HuH-7 (cell line): ENCODE data around the gene CORO6.

Experiments used
- DNase-seq: peaks from one replicate; pipeline ENCODE4 v3.0.0; 2011; ENCODE audit warnings: low spot score

Gene CORO6

DNA sequence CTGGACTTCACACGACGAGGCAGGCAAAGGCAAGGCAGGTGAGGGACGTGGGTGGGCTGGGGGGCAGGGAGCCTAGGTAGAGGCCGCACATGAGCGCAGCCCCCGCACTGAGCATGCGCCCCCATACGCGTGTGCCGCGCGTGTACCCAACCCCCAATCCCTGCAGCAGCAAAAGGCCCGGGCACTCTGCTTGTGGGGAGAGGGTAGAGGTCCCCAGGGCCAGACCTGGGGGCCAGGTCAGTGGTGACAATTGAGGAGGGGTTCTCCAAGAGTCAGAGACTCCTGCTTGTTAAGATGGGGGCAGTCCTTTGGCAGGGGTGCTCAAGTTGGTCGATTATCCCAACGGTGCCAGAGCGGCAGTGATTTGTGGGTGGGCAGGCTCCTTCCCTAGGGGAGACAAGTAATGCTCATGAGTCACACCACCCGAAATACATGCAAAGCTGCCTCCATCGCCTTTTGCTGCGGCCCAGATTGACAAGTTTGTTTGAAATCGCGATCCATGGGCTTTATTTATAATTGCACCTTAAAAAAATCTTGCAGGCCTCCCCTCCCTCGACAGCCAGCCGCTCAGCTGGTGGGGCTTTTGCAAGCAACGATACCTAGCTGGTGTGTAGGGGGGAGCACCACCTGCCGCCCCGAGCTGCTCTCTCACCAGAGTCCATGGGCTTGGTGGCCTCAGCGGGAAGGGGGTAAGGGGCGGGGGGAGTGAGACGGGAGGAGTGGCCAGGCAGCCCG is 32.1 kb downstream of the CORO6 start:
- peak; percentile 60 for DNase-seq

- DNase-seq = peak; percentile 95
Observed at GRCh38 chr17:29589524-29590410, 32.9 kb downstream of the CORO6 start, which contains the start of gene GIT1. Gene GIT1 (minus strand): TSS chr17:29589648. CDS start chr17:29589378, 270 bp downstream.

- DNase-seq = peak; percentile 65
Observed at GRCh38 chr17:29588562-29589411, 33.9 kb downstream of the CORO6 start.

DNA sequence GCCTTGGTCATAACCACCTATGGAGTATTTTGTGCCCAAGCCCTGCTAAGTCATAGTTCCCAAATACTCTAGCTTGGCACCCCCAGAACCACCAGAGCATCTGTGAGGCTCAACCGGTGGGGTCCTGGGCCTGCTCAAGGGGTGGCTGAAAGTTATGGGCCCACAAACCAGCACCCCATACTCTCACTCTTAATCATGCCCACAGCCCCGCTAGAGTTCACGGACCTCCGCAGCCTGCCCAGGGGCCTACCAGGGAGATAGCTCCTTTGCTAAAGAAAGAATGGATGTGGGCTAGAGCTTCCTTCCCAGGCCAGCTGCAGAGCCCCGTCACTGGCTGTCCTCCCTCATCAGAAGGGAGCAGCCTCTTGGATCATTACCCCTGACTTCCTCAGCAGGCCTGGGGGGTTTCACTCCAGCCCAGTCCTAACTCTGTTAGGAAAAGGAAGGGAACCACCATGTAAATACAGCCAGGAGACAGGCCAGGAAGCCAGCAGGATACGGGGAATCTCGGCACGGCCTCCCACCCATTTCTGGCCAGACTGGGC is 34.6 kb downstream of the CORO6 start:
- DNase-seq = no peak

GRCh38 chr17:29587591-29587990 is 35.1 kb downstream of the CORO6 start:
- DNase-seq = no peak

DNA sequence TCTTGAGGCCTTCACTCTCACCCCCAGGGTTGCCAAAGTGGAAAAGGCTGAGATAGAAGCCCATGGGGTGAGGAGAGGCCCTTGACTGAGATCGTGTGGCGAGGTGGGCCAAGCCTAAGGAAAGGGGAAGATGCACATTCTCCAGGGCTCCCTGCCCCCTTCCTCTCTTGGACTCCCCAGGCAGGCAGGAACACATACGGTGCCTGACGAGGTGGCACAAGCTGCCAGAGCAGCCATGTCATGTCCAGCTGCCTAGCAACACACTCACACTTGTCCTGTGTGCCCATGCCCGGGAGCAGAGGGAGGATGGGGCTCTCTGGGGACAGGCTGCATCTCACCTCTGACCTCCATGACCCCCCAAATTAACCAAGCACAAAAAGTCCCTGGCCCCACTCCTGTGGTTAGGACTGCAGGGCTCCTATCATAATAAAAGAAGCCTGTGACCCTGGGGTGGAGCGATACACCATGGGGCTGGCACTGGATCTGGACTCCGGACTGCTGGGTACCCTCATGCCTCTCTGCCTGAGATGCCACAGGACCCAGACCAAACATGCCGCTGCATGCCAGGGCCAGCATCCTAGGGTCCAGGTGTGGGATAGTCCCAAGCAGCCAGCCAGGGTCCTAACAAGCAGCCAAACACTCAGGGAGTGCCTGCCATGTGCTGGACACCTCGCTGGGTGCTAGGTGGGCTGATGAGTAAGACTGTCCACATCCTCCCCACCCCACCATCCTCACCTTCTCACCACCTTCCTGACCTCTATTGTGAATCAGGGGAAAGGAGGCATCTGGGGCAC is 35.8 kb downstream of the CORO6 start:
- no peak for DNase-seq

- no peak for DNase-seq
Observed at GRCh38 chr17:29585080-29585751, 37.5 kb downstream of the CORO6 start.

DNA sequence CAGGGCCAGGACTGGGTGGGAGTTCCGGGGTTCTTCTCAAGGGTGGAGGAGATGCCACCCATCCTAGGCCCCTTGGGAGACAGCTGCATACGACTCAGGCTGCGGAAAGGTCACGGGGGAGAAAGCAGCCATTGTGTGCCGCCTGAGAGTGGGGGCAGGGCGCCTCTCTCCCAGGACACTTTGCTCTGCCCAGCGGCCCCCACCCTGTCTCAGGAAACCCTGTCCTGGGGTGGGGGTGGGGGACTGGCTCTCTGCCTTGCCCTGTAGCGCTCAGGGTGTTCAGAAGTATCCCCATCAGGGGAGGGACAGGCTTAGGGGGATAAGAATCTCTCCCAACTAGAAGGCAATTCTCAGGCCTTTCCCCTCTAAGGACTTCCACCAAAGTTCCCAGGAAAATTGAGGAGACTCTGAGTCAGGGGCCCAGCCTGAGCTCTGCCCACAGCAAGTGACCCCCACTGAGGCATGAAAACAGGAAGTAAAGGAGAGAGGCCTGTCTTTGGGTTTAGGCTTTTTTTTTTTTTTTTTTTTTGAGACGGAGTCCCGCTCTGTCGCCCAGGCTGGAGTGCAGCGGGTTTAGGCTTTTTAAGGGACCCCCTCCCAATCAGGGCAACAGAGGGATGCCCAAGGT is 38.1 kb downstream of the CORO6 start:
- no peak for DNase-seq

- DNase-seq = no peak
Observed at GRCh38 chr17:29583324-29584248, 39.1 kb downstream of the CORO6 start.

- no peak for DNase-seq
Observed at GRCh38 chr17:29582772-29583171, 39.9 kb downstream of the CORO6 start.

DNA sequence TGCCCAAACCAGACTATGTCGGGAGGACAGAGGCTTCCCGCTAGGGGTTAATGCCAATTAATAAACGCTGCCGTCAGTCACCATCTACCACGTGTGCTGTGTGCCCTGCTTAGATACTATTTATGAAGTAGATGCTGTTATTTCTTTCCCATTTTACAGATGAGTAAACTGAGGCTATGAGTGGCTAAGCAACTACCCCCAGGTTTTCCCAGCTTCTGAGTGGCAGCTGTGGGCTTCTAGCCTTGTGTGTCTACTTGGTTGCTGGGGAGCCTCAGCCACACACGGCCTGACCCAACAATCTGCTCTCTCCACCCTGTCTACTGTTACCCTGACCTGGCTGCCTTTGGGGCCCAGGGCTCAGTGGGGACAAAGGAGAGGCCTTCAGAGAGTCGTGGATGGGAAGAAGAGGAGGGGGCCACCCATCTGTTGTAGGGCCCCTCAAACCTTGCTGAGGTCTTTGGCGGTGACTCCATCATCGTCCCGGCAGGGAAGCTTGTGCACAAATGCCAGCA is 40.4 kb downstream of the CORO6 start:
- no peak for DNase-seq

GRCh38 chr17:29581583-29582253 is 41.0 kb downstream of the CORO6 start:
- no peak for DNase-seq

DNA sequence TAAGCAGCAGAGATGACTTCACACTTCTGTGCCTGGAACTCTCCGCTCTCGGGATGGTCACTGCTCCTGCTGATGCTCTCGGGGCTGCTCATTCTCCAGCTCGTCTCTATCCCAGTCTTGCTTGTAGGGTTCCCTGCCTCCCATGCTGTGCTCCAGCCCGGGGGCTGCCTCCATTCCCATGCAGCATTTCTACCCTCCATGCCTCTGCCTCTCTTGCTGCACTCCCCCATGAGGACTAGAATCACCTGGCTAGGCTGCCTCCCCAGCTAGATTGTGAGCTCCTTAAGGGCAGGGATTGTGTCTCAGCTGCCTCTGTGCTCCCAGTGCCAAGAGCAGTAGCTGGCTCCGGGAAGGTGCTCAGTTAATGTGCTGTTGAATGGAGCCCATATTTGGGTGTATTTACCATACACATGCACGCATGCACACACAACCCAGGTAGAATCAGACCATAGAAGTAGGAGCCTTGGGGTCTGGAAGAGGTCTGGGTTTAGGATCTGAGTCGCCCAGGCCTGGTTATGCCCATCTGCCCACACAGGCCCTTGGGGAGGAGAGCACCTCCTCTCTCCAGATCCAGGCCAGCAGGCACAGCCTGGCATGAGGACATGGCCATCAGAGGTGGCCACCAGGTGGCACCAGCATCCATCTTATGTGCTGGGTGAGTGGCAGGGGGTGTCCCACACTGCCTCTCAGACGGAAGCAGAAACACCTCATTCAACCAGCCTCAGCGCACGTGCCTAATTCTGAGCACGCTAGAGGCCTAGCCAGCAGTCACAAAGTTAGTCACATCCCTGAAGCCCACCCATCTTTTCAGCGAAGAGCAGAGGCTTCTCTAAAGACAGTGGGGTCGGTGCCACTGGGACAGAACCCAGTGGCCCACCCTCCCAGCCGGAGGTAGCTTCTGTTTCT is 42.6 kb downstream of the CORO6 start:
- peak; percentile 97 for DNase-seq

DNA sequence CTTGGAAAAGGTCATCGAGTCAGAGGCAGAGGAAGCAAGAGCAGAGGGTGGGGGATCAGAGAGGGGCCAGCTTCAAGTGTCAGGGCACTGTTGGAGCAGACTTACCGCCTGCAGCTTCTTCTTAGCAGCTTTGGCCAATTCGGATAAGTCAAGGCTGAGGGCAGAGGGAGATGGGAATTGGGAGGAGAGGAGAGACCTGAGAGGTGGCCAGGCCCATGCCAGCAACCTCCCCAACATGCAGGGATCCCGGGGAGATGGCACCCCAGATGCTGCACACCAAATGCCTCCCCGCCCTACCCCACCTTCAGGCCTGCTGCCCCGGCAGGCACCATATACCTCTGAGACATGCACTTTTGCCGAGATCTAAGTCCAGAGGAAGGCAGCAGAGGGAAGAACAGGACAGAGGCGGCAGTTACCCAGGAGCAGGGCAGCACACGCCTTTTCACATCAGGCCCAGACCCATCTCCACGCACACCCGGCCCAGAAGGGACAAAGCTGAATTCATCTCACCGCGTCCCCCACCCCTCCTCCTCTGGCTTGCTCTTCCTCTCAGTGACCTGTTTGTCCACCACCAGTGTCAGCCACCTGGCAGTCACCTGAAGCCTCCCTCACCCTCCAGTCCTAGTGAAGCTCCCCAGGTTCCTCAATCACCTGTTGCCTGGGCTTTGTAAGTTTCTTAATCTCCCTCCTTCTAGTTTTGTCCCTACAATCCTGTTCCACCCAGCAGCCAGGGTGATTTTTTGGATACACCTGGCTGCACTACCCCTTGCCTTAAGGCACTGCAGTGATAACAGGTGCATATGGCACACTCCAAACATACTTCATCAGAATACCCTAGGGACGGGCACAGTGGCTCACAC is 43.9 kb downstream of the CORO6 start:
- DNase-seq = no peak

- no peak for DNase-seq
Observed at GRCh38 chr17:29577385-29578211, 45.1 kb downstream of the CORO6 start.
